ENCODE results near the gene IQSEC1. TPM values are rescaled to one million over a fixed set of nuclear protein-coding genes. Genes with fewer than 3 reads are reported as not detected.

The IQSEC1 gene
- total and polyA plus RNA-seq, 9 of the 15 experiments (the other 6 are each of a cell fraction or from before 2014, with no cell fraction given): 0.56 to 39.0 (median 6.8) TPM

- TF ChIP-seq, protein P1, sequence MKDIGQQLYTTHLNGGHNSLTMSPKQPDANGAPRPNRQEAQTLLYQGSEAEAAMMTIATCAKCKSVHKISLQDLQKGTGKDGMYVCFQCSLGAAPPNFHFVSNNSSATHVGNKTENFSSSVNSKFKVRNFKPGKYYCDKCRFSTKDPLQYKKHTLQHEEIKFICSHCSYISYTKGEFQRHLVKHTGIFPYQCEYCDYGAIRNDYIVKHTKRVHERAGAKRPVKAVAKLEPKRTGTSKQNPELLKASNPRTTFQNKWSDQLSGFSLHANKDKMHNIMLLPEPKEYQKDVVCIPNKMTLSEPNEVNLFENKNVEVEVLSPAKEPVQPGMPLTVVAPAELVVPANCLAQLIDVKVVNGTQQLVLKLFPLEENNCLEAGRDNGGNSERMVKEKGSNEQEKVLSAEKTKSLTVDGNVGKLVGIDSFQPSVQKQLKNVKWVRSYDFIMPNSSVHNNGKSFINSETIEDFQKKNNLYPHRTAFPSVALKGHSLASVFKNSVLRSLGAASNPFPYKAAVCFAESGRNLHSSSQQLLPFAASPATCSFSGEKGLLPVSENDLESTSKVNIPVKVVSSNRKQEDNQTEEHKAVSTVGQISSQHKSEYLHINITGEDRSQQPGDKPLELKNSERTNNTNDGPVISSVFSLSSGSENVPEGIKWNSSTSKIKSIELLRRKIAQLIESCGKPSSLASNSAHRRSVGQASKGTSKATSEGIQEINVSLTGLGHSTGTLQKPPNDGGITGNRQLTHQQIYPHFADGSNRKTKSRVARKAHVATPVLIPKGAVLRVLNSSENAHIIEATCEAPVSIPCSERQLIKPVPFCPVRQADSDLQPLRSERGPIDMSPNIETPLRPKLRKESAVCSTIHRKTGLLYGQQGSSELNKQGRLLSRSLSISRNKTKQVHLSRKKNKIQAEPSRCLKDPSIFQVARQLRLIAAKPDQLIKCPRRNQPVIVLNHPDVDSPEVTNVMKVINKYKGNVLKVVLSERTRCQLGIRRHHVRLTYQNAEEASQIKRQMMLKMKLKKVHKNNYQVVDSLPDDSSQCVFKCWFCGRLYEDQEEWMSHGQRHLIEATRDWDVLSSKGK (CRISPR knock-in tag; IDR thresholded peaks at IDR 0.05): no peak
- TF ChIP-seq MXI1 (IDR thresholded peaks at IDR 0.05; ENCODE audit: low read depth, low read length) (peak; percentile 51; the same call in 1 of the 2 replicates), RBM34 (IDR thresholded peaks at IDR 0.05; ENCODE audit: borderline replicate concordance, insufficient read depth, low read length) (peak; percentile 58; the same call in 1 of the 2 replicates), NR4A1 (CRISPR knock-in tag; IDR thresholded peaks at IDR 0.05) (0 out of 2 replicates have a peak, but pooled peaks have one; percentile 35), NR4A1 (tag; IDR thresholded peaks at IDR 0.05) (peak; percentile 67; the same call in 1 of the 2 replicates), ZNF551 (CRISPR knock-in tag; IDR thresholded peaks at IDR 0.05) (no peak), KAT7 (CRISPR knock-in tag; IDR thresholded peaks at IDR 0.05; ENCODE audit: borderline replicate concordance) (peak; percentile 47; the same call in 1 of the 2 replicates), PCBP1 (IDR thresholded peaks at IDR 0.05; ENCODE audit: low read depth, low read length, poor library complexity, severe bottlenecking) (no peak), HIVEP1 (CRISPR knock-in tag; IDR thresholded peaks at IDR 0.05) (no peak), KAT8 (IDR thresholded peaks at IDR 0.05; ENCODE audit: low read depth) (no peak), SIN3B (IDR thresholded peaks at IDR 0.05; ENCODE audit: low read depth) (no peak), RAD21 (CRISPR knock-in tag; conservative IDR thresholded peaks at IDR 0.05 in 1 of 2, IDR thresholded peaks at IDR 0.05 in 1 of 2) (peak; percentile 35 to 54), KHSRP (IDR thresholded peaks at IDR 0.05) (no peak)
- TF ChIP-seq, protein P2, sequence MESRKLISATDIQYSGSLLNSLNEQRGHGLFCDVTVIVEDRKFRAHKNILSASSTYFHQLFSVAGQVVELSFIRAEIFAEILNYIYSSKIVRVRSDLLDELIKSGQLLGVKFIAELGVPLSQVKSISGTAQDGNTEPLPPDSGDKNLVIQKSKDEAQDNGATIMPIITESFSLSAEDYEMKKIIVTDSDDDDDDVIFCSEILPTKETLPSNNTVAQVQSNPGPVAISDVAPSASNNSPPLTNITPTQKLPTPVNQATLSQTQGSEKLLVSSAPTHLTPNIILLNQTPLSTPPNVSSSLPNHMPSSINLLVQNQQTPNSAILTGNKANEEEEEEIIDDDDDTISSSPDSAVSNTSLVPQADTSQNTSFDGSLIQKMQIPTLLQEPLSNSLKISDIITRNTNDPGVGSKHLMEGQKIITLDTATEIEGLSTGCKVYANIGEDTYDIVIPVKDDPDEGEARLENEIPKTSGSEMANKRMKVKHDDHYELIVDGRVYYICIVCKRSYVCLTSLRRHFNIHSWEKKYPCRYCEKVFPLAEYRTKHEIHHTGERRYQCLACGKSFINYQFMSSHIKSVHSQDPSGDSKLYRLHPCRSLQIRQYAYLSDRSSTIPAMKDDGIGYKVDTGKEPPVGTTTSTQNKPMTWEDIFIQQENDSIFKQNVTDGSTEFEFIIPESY (CRISPR knock-in tag; IDR thresholded peaks at IDR 0.05): peak; percentile 99
- TF ChIP-seq, protein P3, sequence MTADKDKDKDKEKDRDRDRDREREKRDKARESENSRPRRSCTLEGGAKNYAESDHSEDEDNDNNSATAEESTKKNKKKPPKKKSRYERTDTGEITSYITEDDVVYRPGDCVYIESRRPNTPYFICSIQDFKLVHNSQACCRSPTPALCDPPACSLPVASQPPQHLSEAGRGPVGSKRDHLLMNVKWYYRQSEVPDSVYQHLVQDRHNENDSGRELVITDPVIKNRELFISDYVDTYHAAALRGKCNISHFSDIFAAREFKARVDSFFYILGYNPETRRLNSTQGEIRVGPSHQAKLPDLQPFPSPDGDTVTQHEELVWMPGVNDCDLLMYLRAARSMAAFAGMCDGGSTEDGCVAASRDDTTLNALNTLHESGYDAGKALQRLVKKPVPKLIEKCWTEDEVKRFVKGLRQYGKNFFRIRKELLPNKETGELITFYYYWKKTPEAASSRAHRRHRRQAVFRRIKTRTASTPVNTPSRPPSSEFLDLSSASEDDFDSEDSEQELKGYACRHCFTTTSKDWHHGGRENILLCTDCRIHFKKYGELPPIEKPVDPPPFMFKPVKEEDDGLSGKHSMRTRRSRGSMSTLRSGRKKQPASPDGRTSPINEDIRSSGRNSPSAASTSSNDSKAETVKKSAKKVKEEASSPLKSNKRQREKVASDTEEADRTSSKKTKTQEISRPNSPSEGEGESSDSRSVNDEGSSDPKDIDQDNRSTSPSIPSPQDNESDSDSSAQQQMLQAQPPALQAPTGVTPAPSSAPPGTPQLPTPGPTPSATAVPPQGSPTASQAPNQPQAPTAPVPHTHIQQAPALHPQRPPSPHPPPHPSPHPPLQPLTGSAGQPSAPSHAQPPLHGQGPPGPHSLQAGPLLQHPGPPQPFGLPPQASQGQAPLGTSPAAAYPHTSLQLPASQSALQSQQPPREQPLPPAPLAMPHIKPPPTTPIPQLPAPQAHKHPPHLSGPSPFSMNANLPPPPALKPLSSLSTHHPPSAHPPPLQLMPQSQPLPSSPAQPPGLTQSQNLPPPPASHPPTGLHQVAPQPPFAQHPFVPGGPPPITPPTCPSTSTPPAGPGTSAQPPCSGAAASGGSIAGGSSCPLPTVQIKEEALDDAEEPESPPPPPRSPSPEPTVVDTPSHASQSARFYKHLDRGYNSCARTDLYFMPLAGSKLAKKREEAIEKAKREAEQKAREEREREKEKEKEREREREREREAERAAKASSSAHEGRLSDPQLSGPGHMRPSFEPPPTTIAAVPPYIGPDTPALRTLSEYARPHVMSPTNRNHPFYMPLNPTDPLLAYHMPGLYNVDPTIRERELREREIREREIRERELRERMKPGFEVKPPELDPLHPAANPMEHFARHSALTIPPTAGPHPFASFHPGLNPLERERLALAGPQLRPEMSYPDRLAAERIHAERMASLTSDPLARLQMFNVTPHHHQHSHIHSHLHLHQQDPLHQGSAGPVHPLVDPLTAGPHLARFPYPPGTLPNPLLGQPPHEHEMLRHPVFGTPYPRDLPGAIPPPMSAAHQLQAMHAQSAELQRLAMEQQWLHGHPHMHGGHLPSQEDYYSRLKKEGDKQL (CRISPR knock-in tag; IDR thresholded peaks at IDR 0.05; ENCODE audit: borderline replicate concordance): no peak
Measured at GRCh38 chr3:12875857-12876836, 197.1 kb downstream of the IQSEC1 start (continued).
